HG02571 (cell line): ENCODE measurements around the gene PEX7.
"Not testable (repeated sequence)": the region's sequence is repeated elsewhere in the genome, so short reads cannot be mapped to it uniquely, and the experiment has no call there.

ENCODE experiments used
- ATAC-seq: cut with Tn5 transposase; IDR thresholded peaks from one replicate; pipeline ENCODE4 v1.9.1; 2021; ENCODE audit warnings: mild to moderate bottlenecking, moderate library complexity; ENCODE audit not compliant: unreplicated experiment

PEX7 gene

GRCh38 chr6:136950436-136951126 is 128.2 kb downstream of the PEX7 start:
- no peak for ATAC-seq

DNA sequence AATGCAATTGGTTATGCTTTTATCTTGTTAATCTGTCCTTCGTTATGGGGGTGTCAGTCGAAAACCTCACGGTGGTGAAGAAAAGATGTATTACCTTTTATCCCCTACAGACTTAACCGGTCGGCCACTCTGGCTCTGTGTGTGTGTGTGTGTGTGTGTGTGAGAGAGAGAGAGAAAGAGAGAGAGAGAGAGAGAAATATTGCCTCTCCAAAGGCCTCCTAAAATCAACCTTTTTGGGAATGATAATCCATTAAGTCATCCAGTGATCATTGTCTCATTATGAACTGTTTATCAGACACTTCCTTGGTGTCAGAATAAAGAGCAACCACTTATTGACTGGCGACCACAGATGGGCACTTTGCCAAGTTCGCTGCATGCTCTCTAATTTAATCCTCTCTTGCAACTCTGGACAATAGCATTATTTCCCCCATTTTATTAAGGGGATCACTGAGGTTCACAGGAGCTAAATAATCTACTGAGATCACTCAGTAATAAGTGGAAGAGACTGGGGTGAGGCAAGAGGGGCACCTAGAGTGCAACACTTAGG is 130.4 kb downstream of the PEX7 start:
- no peak for ATAC-seq

- no peak for ATAC-seq
These were observed 132.7 kb downstream of the PEX7 start for GRCh38 chr6:136955123-136955522.

DNA sequence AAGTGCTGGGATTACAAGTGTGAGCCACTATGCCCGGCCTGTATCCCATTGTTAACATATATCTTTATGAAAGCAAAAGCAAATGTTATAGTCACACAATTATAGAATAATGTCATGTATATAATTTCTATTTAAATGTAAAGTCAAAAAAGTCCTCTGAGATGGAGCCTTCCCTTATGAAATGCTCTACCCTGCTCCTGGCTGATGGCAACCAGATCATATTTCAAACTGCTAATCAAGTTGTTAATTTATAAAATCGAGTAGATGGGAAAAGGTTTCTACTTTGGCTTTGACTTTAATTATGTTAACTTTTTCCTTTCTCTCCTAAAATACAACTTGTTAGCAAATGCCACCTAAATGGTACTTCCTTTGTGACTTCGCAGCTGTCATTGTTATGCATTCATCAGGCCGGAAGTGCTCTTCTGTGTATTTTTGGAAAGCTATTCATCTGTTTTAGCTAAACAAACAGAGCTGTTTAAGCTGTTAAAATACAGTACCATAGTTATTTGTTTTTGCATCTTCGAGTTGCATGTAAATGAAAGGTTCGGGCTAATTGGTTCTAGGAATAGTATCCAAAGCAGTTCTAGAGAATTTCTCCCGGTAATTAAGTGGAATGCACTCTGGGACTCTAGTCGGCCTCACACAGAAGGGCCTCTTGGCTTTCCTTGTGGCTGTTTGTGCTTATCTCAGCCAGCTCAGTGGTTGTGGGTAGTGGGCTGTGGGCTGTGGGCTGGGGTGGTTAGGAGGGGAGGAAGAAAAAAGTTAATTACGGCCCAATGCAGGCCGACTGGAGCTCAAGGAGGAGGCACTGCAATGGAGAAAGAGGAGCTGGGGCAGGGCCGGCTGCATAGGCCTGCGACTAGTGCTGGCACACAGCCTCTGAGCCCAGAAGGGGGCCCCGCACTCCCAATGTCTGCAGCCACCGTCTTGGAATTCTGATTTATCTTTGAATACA is 134.5 kb downstream of the PEX7 start:
- ATAC-seq: no peak

DNA sequence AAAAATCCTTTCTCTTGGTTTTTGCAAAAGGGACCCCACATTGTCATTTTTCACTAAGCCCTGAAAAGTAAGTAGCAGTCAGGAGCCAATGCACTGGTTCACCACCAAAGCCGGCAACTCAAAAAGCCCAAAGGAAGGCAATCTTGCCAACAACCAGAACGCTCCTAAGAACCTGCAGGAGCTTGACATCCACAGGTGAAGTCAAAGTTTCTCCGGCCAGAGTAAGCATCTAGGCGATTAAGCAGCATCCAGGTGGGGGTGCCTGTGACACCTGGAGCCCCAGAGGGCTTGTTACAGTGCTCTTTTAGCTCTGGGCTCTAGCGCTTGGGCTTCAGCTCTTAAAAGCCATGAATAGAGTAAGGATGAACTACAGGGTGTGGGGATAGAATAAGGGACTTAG is 135.8 kb downstream of the PEX7 start:
- no peak for ATAC-seq

GRCh38 chr6:136959471-136959891 is 137.1 kb downstream of the PEX7 start:
- ATAC-seq: no peak

DNA sequence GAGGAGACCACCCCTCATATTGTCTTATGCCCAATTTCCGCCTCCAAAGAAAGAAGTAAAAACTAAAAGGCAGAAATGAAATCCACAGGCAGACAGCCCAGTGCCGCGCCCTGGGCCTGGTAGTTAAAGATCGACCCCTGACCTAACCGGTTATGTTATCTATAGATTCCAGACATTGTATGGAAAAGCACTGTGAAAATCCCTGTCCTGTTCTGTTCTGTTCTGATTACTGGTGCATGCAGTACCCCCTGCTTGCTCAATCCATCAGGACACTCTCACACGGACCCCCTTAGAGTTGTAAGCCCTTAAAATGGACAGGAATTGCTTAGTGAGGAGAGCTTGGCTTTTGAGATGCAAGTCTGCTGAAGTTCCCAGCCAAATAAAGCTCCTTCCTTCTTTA is 137.5 kb downstream of the PEX7 start:
- ATAC-seq: not testable (repeated sequence)

GRCh38 chr6:136960781-136961180 is 138.4 kb downstream of the PEX7 start:
- no peak for ATAC-seq

DNA sequence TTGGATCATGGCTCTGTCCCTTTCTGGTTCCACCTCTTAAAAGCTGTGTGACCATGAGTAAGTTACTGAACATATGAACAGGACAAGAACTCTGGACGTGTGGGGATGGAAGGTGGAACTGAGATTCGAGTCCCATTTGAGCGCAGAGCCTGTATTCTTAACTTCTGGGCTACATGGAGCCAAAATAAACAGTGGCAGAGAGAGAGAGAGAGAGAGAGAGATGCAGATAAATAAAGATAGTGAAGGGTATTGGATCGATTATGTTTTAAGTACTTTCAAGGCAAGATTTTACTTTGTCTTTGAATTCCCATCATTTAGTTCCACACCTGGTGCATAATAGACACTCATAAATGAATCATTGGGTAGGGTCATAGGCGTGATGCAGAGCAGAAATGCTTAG is 139.5 kb downstream of the PEX7 start:
- ATAC-seq: no peak

GRCh38 chr6:136962661-136963060 is 140.3 kb downstream of the PEX7 start:
- ATAC-seq: no peak

- no peak for ATAC-seq
These were observed 140.9 kb downstream of the PEX7 start for GRCh38 chr6:136963259-136963658.
